CD14-positive monocyte (primary cell): ENCODE data around the gene LAMB1. TPM values are rescaled to one million over a fixed set of nuclear protein-coding genes. Genes with fewer than 3 reads are reported as not detected.

Experiments used
- DNase-seq, 3 donors: peaks; one replicate each; pipeline ENCODE4 v3.0.0-alpha.2; 2011 to 2022
- H2AFZ ChIP-seq: 2 replicates; pipeline ENCODE4 v1.6.0; 2012; ENCODE audit warnings: mild to moderate bottlenecking, low read depth, low read length, inconsistent platforms; ENCODE audit not compliant: insufficient read depth, poor library complexity, severe bottlenecking
- H3K27ac ChIP-seq, 2 donors: 1 replicate in 1 of 2; 2 replicates in 1 of 2; pipeline ENCODE4 v1.5.1; 2012 to 2013; ENCODE audit warnings: low read length in 2 of 2, control low read depth in 1 of 2, inconsistent platforms in 1 of 2, low read depth in 1 of 2, mild to moderate bottlenecking in 1 of 2
- H3K27me3 ChIP-seq, 2 donors: one replicate each; pipeline versions ENCODE4 v1.6.0 to v1.6.1; 2011 to 2013; ENCODE audit warnings: low read length in 2 of 2; ENCODE audit not compliant: control insufficient read depth in 2 of 2, insufficient read depth in 2 of 2
- H3K36me3 ChIP-seq, 2 donors: replicated peaks in 1 of 2; 1 replicate in 1 of 2; 2 replicates in 1 of 2; pipeline versions ENCODE4 v1.5.1 to v1.6.1; 2012 to 2013; ENCODE audit warnings: low read length in 2 of 2, control low read depth in 1 of 2, inconsistent platforms in 1 of 2, mild to moderate bottlenecking in 1 of 2; ENCODE audit not compliant: insufficient read depth in 2 of 2, control insufficient read depth in 1 of 2
- H3K4me1 ChIP-seq, 2 donors: 1 replicate in 1 of 2; 2 replicates in 1 of 2; pipeline versions ENCODE4 v1.5.1 to v1.6.1; 2012 to 2013; ENCODE audit warnings: low read length in 2 of 2, control low read depth in 1 of 2, inconsistent platforms in 1 of 2, mild to moderate bottlenecking in 1 of 2, moderate library complexity in 1 of 2; ENCODE audit not compliant: insufficient read depth in 2 of 2, control insufficient read depth in 1 of 2
- H3K4me2 ChIP-seq: replicated peaks from 2 replicates; pipeline ENCODE3; 2012; ENCODE audit warnings: low read length, moderate library complexity, mild to moderate bottlenecking; ENCODE audit not compliant: poor library complexity, severe bottlenecking; ENCODE audit errors: extremely low read depth
- H3K4me3 ChIP-seq, 3 experiments: fragments of 200-600 bp in 1 of 3; sonication (generic) in 1 of 3; replicated peaks in 1 of 3; 1 replicate in 2 of 3; 2 replicates in 1 of 3; pipeline ENCODE4 v1.5.1; 2011 to 2013; ENCODE audit warnings: low read length in 3 of 3, mild to moderate bottlenecking in 3 of 3, control low read depth in 2 of 3, low read depth in 2 of 3, inconsistent platforms in 1 of 3, moderate library complexity in 1 of 3
- H3K79me2 ChIP-seq: 2 replicates; pipeline ENCODE4 v1.6.0; 2012; ENCODE audit warnings: mild to moderate bottlenecking, control low read depth, inconsistent platforms, low read length, moderate library complexity; ENCODE audit not compliant: insufficient read depth
- H3K9ac ChIP-seq: 2 replicates; pipeline ENCODE4 v1.6.0; 2017; ENCODE audit warnings: low read length, mild to moderate bottlenecking; ENCODE audit not compliant: insufficient read depth, poor library complexity, severe bottlenecking
- H3K9me3 ChIP-seq, 2 donors: replicated peaks in 1 of 2; 1 replicate in 1 of 2; 2 replicates in 1 of 2; pipeline versions ENCODE4 v1.5.1 to v1.6.1; 2012 to 2013; ENCODE audit warnings: low read length in 2 of 2, control low read depth in 1 of 2; ENCODE audit not compliant: control insufficient read depth in 1 of 2, insufficient read depth in 1 of 2
- H4K20me1 ChIP-seq: 2 replicates; pipeline ENCODE4 v1.6.0; 2012; ENCODE audit warnings: mild to moderate bottlenecking, low read length, control low read depth, moderate library complexity; ENCODE audit not compliant: insufficient read depth
- H3K27ac Mint-ChIP-seq, 7 donors: one replicate each; pipeline ENCODE4 v1.8.0; 2020; ENCODE audit warnings: mild to moderate bottlenecking in 7 of 7, mixed read lengths in 7 of 7, moderate library complexity in 6 of 7, inconsistent platforms in 2 of 7
- H3K27me3 Mint-ChIP-seq, 3 donors: one replicate each; pipeline ENCODE4 v1.8.0; 2021 to 2022; ENCODE audit warnings: low read depth in 3 of 3, mild to moderate bottlenecking in 3 of 3, mixed read lengths in 3 of 3, moderate library complexity in 3 of 3, inconsistent platforms in 1 of 3
- H3K36me3 Mint-ChIP-seq, 2 donors: one replicate each; pipeline ENCODE4 v1.8.0; 2020; ENCODE audit warnings: mixed read lengths in 2 of 2, inconsistent platforms in 1 of 2, mild to moderate bottlenecking in 1 of 2
- H3K4me1 Mint-ChIP-seq: one replicate; pipeline ENCODE4 v1.8.0; 2020; ENCODE audit warnings: mild to moderate bottlenecking, mixed read lengths
- H3K4me3 Mint-ChIP-seq, 2 donors: one replicate each; pipeline ENCODE4 v1.8.0; 2020; ENCODE audit warnings: mild to moderate bottlenecking in 2 of 2, mixed read lengths in 2 of 2, moderate library complexity in 1 of 2
- H3K9me3 Mint-ChIP-seq, 7 donors: one replicate each; pipeline ENCODE4 v1.8.0; 2020 to 2022; ENCODE audit warnings: mixed read lengths in 7 of 7, mild to moderate bottlenecking in 6 of 7, moderate library complexity in 6 of 7, inconsistent platforms in 2 of 7
- CTCF ChIP-seq: fragments of 200-600 bp; IDR thresholded peaks from one replicate; pipeline ENCODE4 v1.8.0; 2022; ENCODE audit warnings: antibody characterized with exemption, mild to moderate bottlenecking
- WGBS: methylation state at CpG from one replicate; pipeline ENCODE4 v1.1.5; 2013; ENCODE audit warnings: missing lambda C conversion rate; ENCODE audit not compliant: insufficient coverage; 5-methylcytosine and 5-hydroxymethylcytosine counted together
- intact Hi-C, 2 donors: fragments of 100-400 bp; cut with micrococcal nuclease; formaldehyde crosslinking; loops; one replicate each; pipeline versions ENCODE4 v1.15.0 to v1.15.1; 2023
- polyA plus RNA-seq, 3 donors: library from polyadenylated mRNA; depleted of rRNA in 1 of 3; unstranded in 2 of 3; stranded (reverse) in 1 of 3; fragments of 300-500 nt in 2 of 3; fragments of >200 nt in 1 of 3; fragmentation: Illumina TruSeq in 2 of 3; gene quantifications; 1 replicate in 2 of 3; 2 replicates in 1 of 3; pipeline ENCODE4 v1.2.3, GENCODE V29; 2012 to 2021

LAMB1 gene
- polyA plus RNA-seq, 3 donors: 0.42 TPM; not detected in 2

GRCh38 chr7:108026647-108027046 lies 23.7 kb upstream of the LAMB1 start:
- no peak overlapping the region for H3K4me3 ChIP-seq
- H3K79me2 ChIP-seq: no peaks in the 10 kb centered on the region
- TF ChIP-seq CTCF: no peak
- no peaks in the 10 kb centered on the region for H3K9me3 ChIP-seq
- WGBS: 93% methylated on average over 3 of the region's 3 CpGs
- no peak overlapping the region for H3K9ac ChIP-seq
- peaks cover 0 to 3% (median 0%) of the 10 kb centered on the region in 7 donors for H3K9me3 Mint-ChIP-seq
- H4K20me1 ChIP-seq: no peaks in the 10 kb centered on the region
- no peak for DNase-seq
- H3K36me3 ChIP-seq: no peaks in the 10 kb centered on the region
- H3K27me3 Mint-ChIP-seq: peaks cover 3 to 10% (median 3%) of the 10 kb centered on the region in 3 donors
- intact Hi-C loops: no loop called here
- peaks cover 3% of the 10 kb centered on the region for H3K4me1 Mint-ChIP-seq
- H3K27ac ChIP-seq: no peak overlapping the region
- H3K4me1 ChIP-seq: no peaks in the 10 kb centered on the region
- H3K36me3 Mint-ChIP-seq: no peaks in the 10 kb centered on the region
- no peak overlapping the region for H3K4me3 Mint-ChIP-seq
- H3K27me3 ChIP-seq: no peaks in the 10 kb centered on the region
- no peak overlapping the region for H3K27ac Mint-ChIP-seq
- H2AFZ ChIP-seq: no peak overlapping the region
- no peak overlapping the region for H3K4me2 ChIP-seq

DNA sequence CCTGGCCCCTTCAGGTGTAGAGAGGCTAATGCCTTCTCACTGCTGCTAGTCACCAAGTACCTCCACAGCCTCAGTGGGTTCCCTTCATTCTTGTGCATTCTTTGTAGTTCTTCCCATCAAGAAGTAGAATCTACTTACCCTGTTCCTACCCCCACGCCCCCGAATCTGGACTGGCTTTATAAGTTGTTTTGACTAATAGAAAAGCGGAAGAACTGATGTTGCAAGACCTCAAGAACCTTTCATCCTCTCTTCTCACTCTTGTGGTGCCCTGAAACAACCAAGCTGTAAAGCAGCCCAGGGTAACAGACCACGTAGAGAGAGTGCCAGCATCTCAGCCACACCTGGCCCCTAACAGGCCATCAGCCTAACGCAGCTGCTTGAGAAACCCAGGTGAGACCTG lies 23.2 kb upstream of the LAMB1 start:
- Histone ChIP-seq H3K4me2 (no peak overlapping the region), H3K27me3 (no peaks in the 10 kb centered on the region), H3K27ac (no peak overlapping the region), H3K36me3 (no peaks in the 10 kb centered on the region), H3K9ac (no peak overlapping the region), H3K4me3 (no peak overlapping the region), H3K79me2 (no peaks in the 10 kb centered on the region), H4K20me1 (no peaks in the 10 kb centered on the region), H2AFZ (no peak overlapping the region), H3K4me1 (no peaks in the 10 kb centered on the region), H3K9me3 (no peaks in the 10 kb centered on the region)
- Mint-ChIP-seq H3K4me1 (peaks cover 3% of the 10 kb centered on the region), H3K9me3 (peaks cover 0 to 3% (median 0%) of the 10 kb centered on the region in 7 donors), H3K4me3 (no peak overlapping the region), H3K27ac (peak overlapping the region in 1 of 7 donors; percentile 25), H3K27me3 (peaks cover 3 to 13% (median 3%) of the 10 kb centered on the region in 3 donors), H3K36me3 (no peaks in the 10 kb centered on the region)
- intact Hi-C loops: no loop called here
- DNase-seq: no peak
- no CpG with 5 or more reads among the region's 5 CpGs for WGBS
- no peak for TF ChIP-seq CTCF
